Measurements from ENCODE around the gene TPM3. TPM values are rescaled to one million over a fixed set of nuclear protein-coding genes. Genes with fewer than 3 reads are reported as not detected.

The TPM3 gene
- total and polyA plus RNA-seq, 9 of the 15 experiments (the other 6 are each of a cell fraction or from before 2014, with no cell fraction given), result 202 to 604 (median 421) TPM

GRCh38 chr1:154183046-154183915 lies 8.6 kb downstream of the TPM3 start (continued):
- TF ChIP-seq ZNF407 (IDR thresholded peaks at IDR 0.05; ENCODE audit: low read depth), result no peak
- TF ChIP-seq ZBTB1 (CRISPR knock-in tag; IDR thresholded peaks at IDR 0.05; ENCODE audit: borderline replicate concordance, low read depth), result no peak
- no peak for TF ChIP-seq CHCHD3 (CRISPR knock-in tag; IDR thresholded peaks at IDR 0.05)
- no peak for TF ChIP-seq FOXO4 (CRISPR knock-in tag; IDR thresholded peaks at IDR 0.05)
- TF ChIP-seq HDGF (IDR thresholded peaks at IDR 0.05), result no peak
- TF ChIP-seq ZNF511 (CRISPR knock-in tag; IDR thresholded peaks at IDR 0.05), result peak; percentile 81; the same call in 1 of the 2 replicates
- TF ChIP-seq CREB3 (tag; conservative IDR thresholded peaks at IDR 0.05; ENCODE audit: low read depth), result no peak
- peak; percentile 79 for TF ChIP-seq FIP1L1 (IDR thresholded peaks at IDR 0.05; ENCODE audit: low read depth, low read length, poor library complexity, severe bottlenecking)
- peak in 2 of 3 experiments; percentile 79 to 92; a peak in 5 of 6 replicates for TF ChIP-seq ZBTB11 (CRISPR knock-in tag; IDR thresholded peaks at IDR 0.05)
- TF ChIP-seq CBX5 (IDR thresholded peaks at IDR 0.05; ENCODE audit: borderline replicate concordance, low read depth), result no peak

Measured in K562 (cell line).